Endothelial cell of umbilical vein (primary cell): ENCODE data around the gene CDC14B. TPM values are rescaled to one million over a fixed set of nuclear protein-coding genes. Genes with fewer than 3 reads are reported as not detected.

Experiments
- BruUV-seq: library from RNA; stranded (reverse); fragments of 400-500 nt; replicated peaks from 2 replicates; lab custom pipeline; 2021; lab: Mats Ljungman, UMichigan
- CTCF ChIA-PET: fragments of 300-600, 350-600 bp; sonication (Branson Sonifier 250); formaldehyde crosslinking; loops from one replicate; lab custom pipeline; 2021; ENCODE audit warnings: antibody characterized with exemption, inconsistent platforms; lab: Charles Lee
- POLR2A ChIA-PET: fragments of 300-600, 350-600 bp; sonication (Branson Sonifier 250); formaldehyde crosslinking; loops from one replicate; lab custom pipeline; 2021; ENCODE audit warnings: antibody characterized with exemption, inconsistent platforms; lab: Charles Lee
- DNase-seq: peaks from one replicate; pipeline ENCODE4 v3.0.0-alpha.2; 2011; ENCODE audit warnings: low read depth, low spot score
- FAIRE-seq: peaks from 2 replicates; lab custom pipeline; 2011; peaks lifted over from hg19 to GRCh38; lab: Jason Lieb, UNC
- H2AFZ ChIP-seq: 2 replicates; pipeline ENCODE4 v1.6.0; 2012; ENCODE audit warnings: low read depth, low read length, control low read depth, inconsistent platforms
- H3K27ac ChIP-seq: 2 replicates; pipeline ENCODE4 v1.5.1; 2011; ENCODE audit warnings: low read depth, mild to moderate bottlenecking, control low read depth, low read length, moderate library complexity; ENCODE audit not compliant: insufficient read depth
- H3K27me3 ChIP-seq, 2 experiments: 2 replicates each; pipeline versions ENCODE4 v1.6.0 to v1.6.1; 2011; ENCODE audit warnings: low read length in 2 of 2, mixed read lengths in 1 of 2; ENCODE audit not compliant: control insufficient read depth in 2 of 2, insufficient read depth in 2 of 2
- H3K36me3 ChIP-seq, 2 experiments: 2 replicates in 1 of 2; 3 replicates in 1 of 2; pipeline ENCODE4 v1.5.1; 2011; ENCODE audit warnings: low read length in 2 of 2, mild to moderate bottlenecking in 1 of 2, moderate library complexity in 1 of 2; ENCODE audit not compliant: control insufficient read depth in 2 of 2, insufficient read depth in 2 of 2; ENCODE audit errors: extremely low read depth in 1 of 2
- H3K4me1 ChIP-seq: 3 replicates; pipeline ENCODE4 v1.5.1; 2011; ENCODE audit warnings: mild to moderate bottlenecking, low read length; ENCODE audit not compliant: control insufficient read depth, insufficient read depth; ENCODE audit errors: extremely low read depth
- H3K4me2 ChIP-seq: 2 replicates; pipeline ENCODE4 v1.6.1; 2011; ENCODE audit warnings: low read length, control low read depth, mixed read lengths; ENCODE audit not compliant: insufficient read depth
- H3K4me3 ChIP-seq, 3 experiments: fragments of 200-600 bp in 1 of 3; sonication (generic), shearing (Covaris generic) in 1 of 3; replicated peaks in 1 of 3; 2 replicates each; pipeline ENCODE4 v1.5.1; 2011 to 2016; ENCODE audit warnings: control low read depth in 3 of 3, low read length in 3 of 3, mild to moderate bottlenecking in 2 of 3, inconsistent platforms in 1 of 3, low read depth in 1 of 3, moderate library complexity in 1 of 3; ENCODE audit not compliant: insufficient read depth in 1 of 3
- H3K79me2 ChIP-seq: 2 replicates; pipeline ENCODE4 v1.6.0; 2012; ENCODE audit warnings: low read length, inconsistent platforms; ENCODE audit not compliant: control insufficient read depth, insufficient read depth
- H3K9ac ChIP-seq: replicated peaks from 2 replicates; pipeline ENCODE3; 2011; ENCODE audit warnings: low read length, control low read depth; ENCODE audit not compliant: insufficient read depth; ENCODE audit errors: extremely low read depth
- H3K9me1 ChIP-seq: replicated peaks from 3 replicates; pipeline ENCODE4 v1.6.0; 2011; ENCODE audit warnings: mild to moderate bottlenecking, low read length; ENCODE audit not compliant: control insufficient read depth, insufficient read depth; ENCODE audit errors: extremely low read depth
- H3K9me3 ChIP-seq: replicated peaks from 2 replicates; pipeline ENCODE4 v1.5.1; 2012; ENCODE audit warnings: low read length, inconsistent platforms; ENCODE audit not compliant: control insufficient read depth, insufficient read depth
- H4K20me1 ChIP-seq: replicated peaks from 2 replicates; pipeline ENCODE3; 2011; ENCODE audit warnings: mild to moderate bottlenecking, low read length; ENCODE audit not compliant: control insufficient read depth, insufficient read depth; ENCODE audit errors: extremely low read depth
- EZH2 ChIP-seq: IDR thresholded peaks from 2 replicates; pipeline ENCODE4 v1.6.1; 2012; ENCODE audit warnings: borderline replicate concordance, low read depth, mild to moderate bottlenecking, moderate library complexity, low read length, inconsistent platforms; ENCODE audit not compliant: severe bottlenecking
- FOS ChIP-seq: IDR thresholded peaks from 2 replicates; pipeline ENCODE4 v1.6.1; 2011; ENCODE audit warnings: mild to moderate bottlenecking, low read length, moderate library complexity, borderline replicate concordance; ENCODE audit not compliant: insufficient read depth
- GATA2 ChIP-seq: IDR thresholded peaks from 2 replicates; pipeline ENCODE4 v1.7.0; 2011; ENCODE audit warnings: low read depth, mild to moderate bottlenecking, moderate library complexity, mixed read lengths, low read length; ENCODE audit not compliant: insufficient read length, insufficient read depth
- JUN ChIP-seq: IDR thresholded peaks from 2 replicates; pipeline ENCODE4 v1.6.1; 2011; ENCODE audit warnings: borderline replicate concordance, low read depth; ENCODE audit not compliant: insufficient read length, insufficient read depth
- MYC ChIP-seq: IDR thresholded peaks from one replicate; pipeline ENCODE4 v1.6.1; 2011; ENCODE audit warnings: mild to moderate bottlenecking, low read depth, low read length
- POLR2A ChIP-seq: IDR thresholded peaks from 2 replicates; pipeline ENCODE4 v1.6.1; 2012; ENCODE audit warnings: low read depth, mild to moderate bottlenecking, control low read depth, low read length
- POLR2AphosphoS5 ChIP-seq: IDR thresholded peaks from 2 replicates; pipeline ENCODE4 v1.6.1; 2012; ENCODE audit warnings: low read depth, mild to moderate bottlenecking, control low read depth, low read length, moderate library complexity; ENCODE audit not compliant: insufficient read depth
- dilution Hi-C: fragments of 300-500 bp; cut with MboI; formaldehyde crosslinking; loops from one replicate; pipeline ENCODE4 v1.15.0; 2019; ENCODE audit warnings: low sequenced_read_pairs; ENCODE audit not compliant: extremely low pct_ligation_motif_present
- intact Hi-C: fragments of 100-400 bp; cut with micrococcal nuclease; formaldehyde crosslinking; loops from one replicate; pipeline ENCODE4 v1.10.0; 2022
- polyA plus RNA-seq, 4 experiments: library from polyadenylated mRNA; depleted of rRNA in 3 of 4; stranded (reverse) in 3 of 4; unstranded in 1 of 4; fragments of >200 nt; gene quantifications; 2 replicates each; pipeline versions ENCODE4 v1.2.1 to v1.2.3, GENCODE V29; 2011 to 2012; ENCODE audit warnings: missing spikeins in 1 of 4
- total RNA-seq: library from RNA; stranded (reverse); gene quantifications from 2 replicates; pipeline ENCODE4 v1.2.3, GENCODE V29; 2021
- TF ChIP-seq, protein P1 (sequence below), 2 donors: IDR thresholded peaks; 1 replicate in 1 of 2; 2 replicates in 1 of 2; pipeline ENCODE4 v1.5.1; 2011; ENCODE audit warnings: low read length in 2 of 2, mild to moderate bottlenecking in 2 of 2, moderate library complexity in 2 of 2, control low read depth in 1 of 2, inconsistent platforms in 1 of 2, low read depth in 1 of 2; ENCODE audit not compliant: insufficient read depth in 1 of 2; ENCODE audit errors: extremely low read depth in 1 of 2
- TF ChIP-seq, protein P2 (sequence below): IDR thresholded peaks from 2 replicates; pipeline ENCODE4 v1.6.1; 2011; ENCODE audit not compliant: insufficient read depth, insufficient read length

Gene CDC14B
- total and polyA plus RNA-seq, 2 donors (not counting 3 experiments of a cell fraction or from before 2014, with no cell fraction given), result 0.39 to 0.93 TPM

DNA sequence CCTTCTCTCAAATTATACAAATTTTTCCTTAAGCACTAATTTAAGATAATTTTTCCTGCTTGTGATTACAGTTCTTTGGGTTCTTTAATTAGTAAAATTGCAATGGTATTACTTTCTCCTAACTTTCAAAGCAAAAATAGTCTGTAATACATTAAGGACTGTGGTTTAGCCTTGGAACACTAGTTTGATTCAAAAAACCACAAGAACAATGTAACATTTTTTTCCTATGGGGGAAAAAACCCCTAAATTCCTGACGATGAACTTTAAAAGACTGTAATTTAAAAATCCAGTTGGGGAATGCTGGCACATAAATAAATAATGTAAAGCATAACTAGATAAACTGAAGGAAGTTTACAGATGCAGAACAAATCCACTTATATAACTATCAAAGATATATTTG lies 65.3 kb downstream of the CDC14B start:
- H3K9me1 ChIP-seq, result no peaks in the 10 kb centered on the region
- FAIRE-seq (no peak), DNase-seq (no peak)
- POLR2A ChIA-PET, result no interaction called here
- no peak overlapping the region for H3K4me3 ChIP-seq
- no peaks in the 10 kb centered on the region for H3K4me1 ChIP-seq
- H3K36me3 ChIP-seq, result no peaks in the 10 kb centered on the region
- H3K27me3 ChIP-seq, result peaks cover 4 to 6% of the 10 kb centered on the region in 2 experiments
- dilution Hi-C loops (no loop called here), intact Hi-C loops (no loop called here)
- no peak overlapping the region for H3K27ac ChIP-seq
- no peaks in the 10 kb centered on the region for H4K20me1 ChIP-seq
- TF ChIP-seq JUN, result no peak
- H3K9ac ChIP-seq, result no peak overlapping the region
- CTCF ChIA-PET, result no interaction called here
- H3K9me3 ChIP-seq, result no peaks in the 10 kb centered on the region
- H2AFZ ChIP-seq, result no peak overlapping the region
- no TSS peak for BruUV-seq
- H3K4me2 ChIP-seq, result no peak overlapping the region
- H3K79me2 ChIP-seq, result no peaks in the 10 kb centered on the region

DNA sequence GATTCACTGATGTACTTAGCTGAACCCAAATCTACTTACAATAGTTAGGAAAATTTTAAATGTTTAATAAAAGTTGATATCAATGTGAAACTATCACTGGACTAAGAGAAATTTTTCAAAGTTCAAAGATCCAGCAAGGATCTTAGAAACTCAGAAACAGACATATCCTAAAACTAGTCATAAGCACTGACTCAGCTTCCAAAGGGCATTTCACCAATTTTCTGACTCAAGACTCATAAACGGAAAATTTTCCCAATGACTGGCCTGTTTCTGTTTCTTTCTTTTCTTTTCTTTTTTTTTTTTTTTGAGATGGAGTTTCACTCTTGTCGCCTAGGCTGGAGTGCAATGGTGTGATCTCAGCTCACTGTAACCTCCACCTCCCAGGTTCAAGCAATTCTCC lies 66.6 kb downstream of the CDC14B start:
- CTCF ChIA-PET, result no interaction called here
- dilution Hi-C loops, result no loop called here
- Histone ChIP-seq H3K36me3 (no peaks in the 10 kb centered on the region), H3K9ac (no peak overlapping the region), H3K4me2 (no peak overlapping the region), H3K9me1 (no peaks in the 10 kb centered on the region), H3K27ac (no peak overlapping the region), H2AFZ (no peak overlapping the region), H3K4me3 (no peak overlapping the region), H3K27me3 (peaks cover 3 to 6% of the 10 kb centered on the region in 2 experiments), H3K9me3 (no peaks in the 10 kb centered on the region), H4K20me1 (no peaks in the 10 kb centered on the region), H3K4me1 (no peaks in the 10 kb centered on the region), H3K79me2 (no peaks in the 10 kb centered on the region)
- TF ChIP-seq POLR2AphosphoS5, result no peak
- no peak for TF ChIP-seq EZH2
- no peak for TF ChIP-seq JUN
- TF ChIP-seq, protein P1, sequence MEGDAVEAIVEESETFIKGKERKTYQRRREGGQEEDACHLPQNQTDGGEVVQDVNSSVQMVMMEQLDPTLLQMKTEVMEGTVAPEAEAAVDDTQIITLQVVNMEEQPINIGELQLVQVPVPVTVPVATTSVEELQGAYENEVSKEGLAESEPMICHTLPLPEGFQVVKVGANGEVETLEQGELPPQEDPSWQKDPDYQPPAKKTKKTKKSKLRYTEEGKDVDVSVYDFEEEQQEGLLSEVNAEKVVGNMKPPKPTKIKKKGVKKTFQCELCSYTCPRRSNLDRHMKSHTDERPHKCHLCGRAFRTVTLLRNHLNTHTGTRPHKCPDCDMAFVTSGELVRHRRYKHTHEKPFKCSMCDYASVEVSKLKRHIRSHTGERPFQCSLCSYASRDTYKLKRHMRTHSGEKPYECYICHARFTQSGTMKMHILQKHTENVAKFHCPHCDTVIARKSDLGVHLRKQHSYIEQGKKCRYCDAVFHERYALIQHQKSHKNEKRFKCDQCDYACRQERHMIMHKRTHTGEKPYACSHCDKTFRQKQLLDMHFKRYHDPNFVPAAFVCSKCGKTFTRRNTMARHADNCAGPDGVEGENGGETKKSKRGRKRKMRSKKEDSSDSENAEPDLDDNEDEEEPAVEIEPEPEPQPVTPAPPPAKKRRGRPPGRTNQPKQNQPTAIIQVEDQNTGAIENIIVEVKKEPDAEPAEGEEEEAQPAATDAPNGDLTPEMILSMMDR (IDR thresholded peaks at IDR 0.05; ENCODE audit: extremely low read depth in 1 of 2, insufficient read depth in 1 of 2, low read depth in 1 of 2, low read length in 2 of 2), result no peak
- no peak for TF ChIP-seq GATA2
- TF ChIP-seq POLR2A, result no peak
- TF ChIP-seq, protein P2, sequence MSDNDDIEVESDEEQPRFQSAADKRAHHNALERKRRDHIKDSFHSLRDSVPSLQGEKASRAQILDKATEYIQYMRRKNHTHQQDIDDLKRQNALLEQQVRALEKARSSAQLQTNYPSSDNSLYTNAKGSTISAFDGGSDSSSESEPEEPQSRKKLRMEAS, result no peak
- TF ChIP-seq MYC, result no peak
- no peak for TF ChIP-seq FOS
- no peak for FAIRE-seq
- DNase-seq, result no peak
- intact Hi-C loops, result no loop called here
- no TSS peak for BruUV-seq
- POLR2A ChIA-PET, result no interaction called here
